HFFc6 (cell line): ENCODE data around the gene PREX1. TPM values are rescaled to one million over a fixed set of nuclear protein-coding genes. Genes with fewer than 3 reads are reported as not detected.

Experiments used
- DNase-seq: peaks from one replicate; pipeline ENCODE4 v3.0.0-alpha.2; 2018
- H3K27ac Mint-ChIP-seq: 2 replicates; pipeline ENCODE4 v1.8.0; 2020; ENCODE audit warnings: mild to moderate bottlenecking, mixed read lengths
- H3K27me3 Mint-ChIP-seq: 2 replicates; pipeline ENCODE4 v1.8.0; 2021; ENCODE audit warnings: mild to moderate bottlenecking, moderate library complexity, mixed read lengths; ENCODE audit not compliant: insufficient read depth
- H3K36me3 Mint-ChIP-seq: 2 replicates; pipeline ENCODE4 v1.8.0; 2021; ENCODE audit warnings: low read depth, mixed read lengths
- H3K4me1 Mint-ChIP-seq: 2 replicates; pipeline ENCODE4 v1.8.0; 2020; ENCODE audit warnings: low read depth, mixed read lengths
- H3K4me3 Mint-ChIP-seq: 2 replicates; pipeline ENCODE4 v1.8.0; 2020; ENCODE audit warnings: mild to moderate bottlenecking, moderate library complexity, mixed read lengths
- H3K9me3 Mint-ChIP-seq: 2 replicates; pipeline ENCODE4 v1.8.0; 2020; ENCODE audit warnings: mild to moderate bottlenecking, mixed read lengths
- total RNA-seq, 6 experiments: library from RNA; stranded (reverse); fragmentation: NEBNext Ultra II Directional; extraction: Animal tissue kit (Norgen Biotek cat#: 25700); gene quantifications; 2 replicates in 1 of 6; 3 replicates in 5 of 6; pipeline ENCODE4 v1.2.3, GENCODE V29; 2021
- TF ChIP-seq, protein P1 (sequence below): fragments of 200-600 bp; sonication (generic); IDR thresholded peaks from 2 replicates; pipeline ENCODE4 v1.5.0; 2021; ENCODE audit warnings: antibody characterized with exemption, mild to moderate bottlenecking

PREX1 gene
- total RNA-seq, 6 experiments from 2014 or later: 1.8 to 4.1 (median 2.8) TPM

DNA sequence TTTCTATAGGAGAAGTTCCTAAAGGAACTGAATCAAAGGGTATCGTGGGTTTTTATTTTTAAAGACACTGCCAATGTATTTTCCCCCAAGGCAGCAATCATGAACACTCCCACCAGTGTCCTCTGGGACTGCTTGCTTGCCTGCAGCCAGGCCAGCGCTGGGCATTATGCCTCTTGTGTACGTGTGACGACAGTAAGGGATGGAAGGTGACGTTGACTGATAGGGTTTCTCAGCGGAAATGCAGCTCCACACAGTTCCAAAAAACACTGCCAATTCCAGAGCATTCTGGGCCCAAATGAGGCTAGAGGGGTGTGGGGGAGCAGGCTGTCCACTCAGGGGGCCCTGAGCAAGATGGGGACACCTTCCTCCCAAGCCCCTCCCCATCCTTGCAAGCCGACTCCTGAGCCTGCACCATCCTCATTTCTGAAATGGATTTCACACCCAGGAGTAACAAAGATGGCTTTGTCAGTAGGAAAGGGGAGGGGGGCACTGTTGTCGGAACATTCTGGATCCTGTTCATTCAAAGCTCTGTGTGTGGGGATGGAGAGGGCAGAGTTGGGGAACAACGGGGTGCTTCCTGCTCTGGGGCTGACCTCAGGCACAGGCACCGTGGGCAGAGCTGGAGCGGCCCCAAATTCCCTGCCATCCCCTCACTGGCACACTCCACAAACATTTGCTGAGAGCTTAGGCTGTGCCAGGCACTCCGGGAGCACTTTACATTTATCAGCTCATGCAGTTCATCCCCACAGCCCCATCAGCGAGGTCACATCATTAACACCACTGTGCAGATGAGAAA, 20.0 kb downstream of the PREX1 start:
- H3K4me1 Mint-ChIP-seq: no peaks in the 10 kb centered on the region
- TF ChIP-seq, protein P1, sequence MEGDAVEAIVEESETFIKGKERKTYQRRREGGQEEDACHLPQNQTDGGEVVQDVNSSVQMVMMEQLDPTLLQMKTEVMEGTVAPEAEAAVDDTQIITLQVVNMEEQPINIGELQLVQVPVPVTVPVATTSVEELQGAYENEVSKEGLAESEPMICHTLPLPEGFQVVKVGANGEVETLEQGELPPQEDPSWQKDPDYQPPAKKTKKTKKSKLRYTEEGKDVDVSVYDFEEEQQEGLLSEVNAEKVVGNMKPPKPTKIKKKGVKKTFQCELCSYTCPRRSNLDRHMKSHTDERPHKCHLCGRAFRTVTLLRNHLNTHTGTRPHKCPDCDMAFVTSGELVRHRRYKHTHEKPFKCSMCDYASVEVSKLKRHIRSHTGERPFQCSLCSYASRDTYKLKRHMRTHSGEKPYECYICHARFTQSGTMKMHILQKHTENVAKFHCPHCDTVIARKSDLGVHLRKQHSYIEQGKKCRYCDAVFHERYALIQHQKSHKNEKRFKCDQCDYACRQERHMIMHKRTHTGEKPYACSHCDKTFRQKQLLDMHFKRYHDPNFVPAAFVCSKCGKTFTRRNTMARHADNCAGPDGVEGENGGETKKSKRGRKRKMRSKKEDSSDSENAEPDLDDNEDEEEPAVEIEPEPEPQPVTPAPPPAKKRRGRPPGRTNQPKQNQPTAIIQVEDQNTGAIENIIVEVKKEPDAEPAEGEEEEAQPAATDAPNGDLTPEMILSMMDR: no peak
- H3K4me3 Mint-ChIP-seq: no peak overlapping the region
- H3K36me3 Mint-ChIP-seq: peaks cover 13% of the 10 kb centered on the region
- no peak overlapping the region for H3K27ac Mint-ChIP-seq
- H3K9me3 Mint-ChIP-seq: peaks cover 18% of the 10 kb centered on the region
- no peak for DNase-seq
- peaks cover 38% of the 10 kb centered on the region for H3K27me3 Mint-ChIP-seq

DNA sequence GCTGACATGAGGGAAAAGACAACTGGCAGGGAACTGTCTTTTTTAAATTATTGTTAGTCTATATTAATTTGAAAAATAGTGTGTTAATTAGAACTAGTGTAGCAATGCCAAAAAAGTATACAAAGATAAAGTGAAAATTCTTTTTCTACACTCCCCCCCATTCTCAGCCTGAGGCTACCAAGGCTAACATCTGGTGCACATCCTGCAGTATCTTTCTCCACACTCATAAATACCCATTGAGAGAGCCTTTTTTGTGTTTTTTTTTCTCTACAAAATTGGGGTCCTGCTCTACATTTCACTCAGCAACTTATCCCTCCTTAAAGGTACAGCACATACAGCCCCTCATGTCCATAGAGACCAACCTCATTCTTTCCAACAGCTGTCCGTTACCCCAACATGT, 20.7 kb downstream of the PREX1 start:
- no peak for DNase-seq
- peaks cover 38% of the 10 kb centered on the region for H3K27me3 Mint-ChIP-seq
- TF ChIP-seq, protein P1: no peak
- H3K27ac Mint-ChIP-seq: no peak overlapping the region
- peaks cover 18% of the 10 kb centered on the region for H3K9me3 Mint-ChIP-seq
- H3K4me3 Mint-ChIP-seq: no peak overlapping the region
- H3K36me3 Mint-ChIP-seq: peaks cover 13% of the 10 kb centered on the region
- no peaks in the 10 kb centered on the region for H3K4me1 Mint-ChIP-seq

DNA sequence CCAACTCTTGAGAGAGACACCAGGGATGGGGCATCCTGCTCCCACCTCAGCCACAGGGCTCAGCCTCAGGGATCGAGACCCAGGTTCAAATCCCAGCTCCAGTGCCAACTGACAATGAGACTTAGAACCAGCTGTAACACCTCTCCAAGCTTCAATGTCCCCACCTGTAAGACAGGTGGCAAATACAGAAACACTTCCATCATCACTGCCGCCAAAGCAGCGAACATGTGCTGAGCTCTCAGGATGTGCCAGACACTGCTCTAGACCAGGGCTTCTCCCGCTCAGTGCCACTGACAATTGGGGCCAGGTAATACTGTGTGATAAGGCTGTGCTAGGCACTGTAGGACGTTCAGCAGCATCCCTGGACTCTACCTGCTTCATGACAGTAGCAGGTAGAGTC, 22.1 kb downstream of the PREX1 start:
- TF ChIP-seq, protein P1: no peak
- H3K27me3 Mint-ChIP-seq: peaks cover 39% of the 10 kb centered on the region
- no peak overlapping the region for H3K4me3 Mint-ChIP-seq
- peaks cover 13% of the 10 kb centered on the region for H3K36me3 Mint-ChIP-seq
- H3K9me3 Mint-ChIP-seq: peaks cover 18% of the 10 kb centered on the region
- no peak for DNase-seq
- no peak overlapping the region for H3K27ac Mint-ChIP-seq
- H3K4me1 Mint-ChIP-seq: no peaks in the 10 kb centered on the region

DNA sequence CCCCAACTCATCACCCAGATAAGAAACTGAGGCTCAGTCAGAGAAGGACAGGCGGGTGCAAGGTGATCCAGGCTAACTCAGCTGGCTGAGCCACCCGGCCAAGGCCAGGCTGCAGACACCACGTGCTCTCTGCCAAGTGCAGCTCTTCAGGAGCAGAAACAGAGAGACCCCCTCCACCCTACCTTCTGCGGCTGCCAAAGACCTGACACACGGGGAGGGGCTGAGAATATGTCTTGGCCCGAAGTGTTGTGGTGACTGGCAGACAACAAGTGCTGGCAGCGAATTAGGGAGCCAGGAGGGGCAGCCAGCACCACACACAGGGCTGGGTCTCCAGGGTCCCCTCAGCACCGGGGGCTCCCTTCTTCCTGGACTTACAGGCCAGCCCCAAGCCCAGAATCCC, 22.5 kb downstream of the PREX1 start:
- no peak overlapping the region for H3K4me3 Mint-ChIP-seq
- peaks cover 18% of the 10 kb centered on the region for H3K9me3 Mint-ChIP-seq
- H3K36me3 Mint-ChIP-seq: peaks cover 13% of the 10 kb centered on the region
- TF ChIP-seq, protein P1: no peak
- H3K27me3 Mint-ChIP-seq: peaks cover 39% of the 10 kb centered on the region
- no peaks in the 10 kb centered on the region for H3K4me1 Mint-ChIP-seq
- no peak for DNase-seq
- no peak overlapping the region for H3K27ac Mint-ChIP-seq

DNA sequence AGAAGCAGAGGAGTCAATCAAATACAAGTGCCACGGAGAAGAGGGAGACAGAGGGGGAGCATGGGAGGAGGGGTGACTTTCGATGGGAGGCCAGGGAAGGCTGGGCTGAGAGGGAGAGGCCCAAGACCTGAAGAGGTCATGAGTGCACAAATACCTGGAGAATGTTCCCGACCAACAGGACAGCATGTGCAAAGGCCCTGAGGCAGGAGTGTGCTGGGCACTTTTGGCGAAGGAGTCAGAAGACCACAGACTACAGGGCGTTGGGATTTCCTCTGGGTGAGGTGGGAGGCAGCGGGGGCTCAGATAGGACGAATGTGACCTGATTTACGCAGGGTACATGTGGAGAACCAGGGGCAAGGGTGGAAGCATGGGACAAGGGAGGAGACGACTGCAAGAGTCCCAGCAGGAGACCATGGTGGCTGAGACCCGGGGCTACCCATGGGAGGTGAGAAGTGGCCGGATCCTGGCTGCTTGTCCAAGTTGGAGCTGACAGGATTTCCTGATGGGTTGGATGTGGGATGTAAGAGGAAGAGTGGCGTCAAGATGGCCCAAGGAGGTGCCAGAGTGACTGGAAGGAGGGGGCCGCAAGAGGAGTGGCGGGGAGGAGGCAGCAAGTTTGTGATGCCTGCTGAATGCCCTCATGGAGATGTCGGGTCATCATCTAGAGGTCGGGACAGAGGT, 23.4 kb downstream of the PREX1 start:
- Mint-ChIP-seq H3K4me3 (no peak overlapping the region), H3K9me3 (peaks cover 18% of the 10 kb centered on the region), H3K27ac (no peak overlapping the region)

More for the DNA sequence above, 23.4 kb downstream of the PREX1 start:
- TF ChIP-seq, protein P1: no peak
- H3K36me3 Mint-ChIP-seq: peaks cover 13% of the 10 kb centered on the region
- DNase-seq: no peak
- H3K27me3 Mint-ChIP-seq: peaks cover 42% of the 10 kb centered on the region
- H3K4me1 Mint-ChIP-seq: no peaks in the 10 kb centered on the region
